ENCODE data around the gene SALL4.
"Not testable (repeated sequence)": the region's sequence is repeated elsewhere in the genome, so short reads cannot be mapped to it uniquely, and the experiment has no call there.

SALL4 gene

GRCh38 chr20:51802170-51802751 lies at the start of gene SALL4:
Gene SALL4 (minus strand): TSS chr20:51802521. CDS start chr20:51802408, 113 bp downstream.
- DNase-seq, result no peak

GRCh38 chr20:51848346-51848745 lies 46.0 kb upstream of the SALL4 start:
- DNase-seq, result no peak

GRCh38 chr20:51840865-51841264 lies 38.5 kb upstream of the SALL4 start:
- DNase-seq, result no peak

DNA sequence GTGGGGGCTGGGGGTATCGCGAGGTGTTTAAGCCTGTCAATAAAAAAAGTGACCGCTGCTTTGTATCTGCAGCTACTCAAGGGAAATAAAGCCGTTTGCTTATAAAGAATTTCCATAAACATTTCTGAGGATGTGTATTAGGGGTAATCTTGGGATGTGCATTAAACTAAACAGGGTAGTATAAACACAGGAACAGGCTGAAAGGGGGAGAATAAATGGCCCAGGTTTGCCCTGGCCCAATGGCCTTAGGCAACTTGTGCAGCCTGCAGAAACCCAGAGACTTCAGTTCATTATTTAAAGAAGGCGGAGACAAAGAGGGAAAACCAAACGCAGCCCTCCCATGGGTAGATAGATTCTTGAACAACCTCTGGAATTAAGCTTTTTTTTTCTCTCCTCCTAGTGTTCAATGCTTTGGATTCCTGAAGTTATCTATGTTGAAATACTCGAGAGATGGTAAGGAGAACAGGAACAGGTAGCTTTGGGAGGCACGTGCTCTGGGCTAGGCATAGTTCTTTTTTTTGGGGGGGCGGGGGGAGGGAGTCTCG lies 35.6 kb upstream of the SALL4 start:
- no peak for DNase-seq

GRCh38 chr20:51837436-51837835 lies 35.1 kb upstream of the SALL4 start:
- DNase-seq, result no peak

DNA sequence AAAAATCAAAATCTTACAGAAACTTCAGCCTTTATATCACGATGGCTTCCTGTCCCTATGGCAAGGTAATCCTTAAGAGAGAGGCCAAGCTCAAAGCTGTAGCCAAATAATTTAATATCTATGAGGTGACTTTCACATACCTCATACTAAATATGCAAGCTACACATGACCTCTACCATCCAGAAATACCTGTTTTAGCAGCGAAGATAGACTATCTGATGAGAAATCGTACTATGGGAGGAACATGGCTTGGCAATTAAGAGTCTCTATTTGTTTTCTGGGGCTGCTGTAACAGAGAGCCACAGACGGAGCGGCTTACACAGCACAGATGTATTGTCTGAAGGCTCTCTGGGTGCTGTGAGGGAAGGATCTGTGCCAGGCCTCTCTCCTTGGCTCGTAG lies 31.0 kb upstream of the SALL4 start:
- DNase-seq, result no peak

GRCh38 chr20:51832276-51832675 lies 30.0 kb upstream of the SALL4 start:
- no peak for DNase-seq

- DNase-seq, result no peak
Observed at GRCh38 chr20:51831866-51832265, 29.5 kb upstream of the SALL4 start.

GRCh38 chr20:51830538-51830937 lies 28.2 kb upstream of the SALL4 start:
- DNase-seq, result no peak

DNA sequence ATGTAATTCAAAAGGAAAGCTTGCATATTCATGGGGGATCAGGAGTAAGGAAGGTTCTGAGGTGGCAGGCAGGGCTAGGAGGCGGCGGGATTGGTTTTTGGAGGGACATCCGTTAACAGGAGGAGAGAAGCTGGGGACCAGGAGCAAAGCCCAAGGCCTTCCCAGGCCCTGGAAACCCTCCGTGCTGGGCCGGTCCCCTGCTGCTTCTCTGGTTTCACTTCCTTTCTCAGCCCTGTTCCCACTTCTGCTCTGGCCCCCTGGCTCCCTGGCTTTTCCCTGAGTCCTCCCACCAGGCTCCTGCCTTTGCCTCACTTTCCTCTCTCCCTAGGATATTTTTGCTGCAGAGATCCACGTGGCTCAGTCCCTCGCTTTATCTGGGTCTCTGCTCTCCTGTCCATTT lies 26.4 kb upstream of the SALL4 start:
- no peak for DNase-seq

DNA sequence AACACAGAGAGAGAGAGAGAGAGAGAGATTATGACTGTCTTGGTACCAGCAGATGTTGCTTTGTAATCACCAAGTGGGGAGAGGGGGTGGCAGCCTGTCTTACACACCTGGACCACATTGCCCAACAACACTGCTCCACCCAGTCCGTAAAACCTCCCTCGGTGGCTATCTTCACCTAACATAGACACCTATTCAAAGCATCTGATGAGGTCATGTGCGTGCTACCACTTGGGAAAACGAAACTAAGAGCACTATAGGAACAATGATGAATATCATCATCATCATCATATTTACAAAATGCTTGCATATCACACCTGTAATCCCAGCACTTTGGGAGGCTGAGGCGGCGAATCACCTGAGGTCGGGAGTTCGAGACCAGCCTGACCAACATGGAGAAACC lies 24.1 kb upstream of the SALL4 start:
- no peak for DNase-seq

- DNase-seq, result no peak
Observed at GRCh38 chr20:51818479-51819008, 16.2 kb upstream of the SALL4 start.

- not testable (repeated sequence) for DNase-seq
Observed at GRCh38 chr20:51816856-51817255, 14.5 kb upstream of the SALL4 start.

DNA sequence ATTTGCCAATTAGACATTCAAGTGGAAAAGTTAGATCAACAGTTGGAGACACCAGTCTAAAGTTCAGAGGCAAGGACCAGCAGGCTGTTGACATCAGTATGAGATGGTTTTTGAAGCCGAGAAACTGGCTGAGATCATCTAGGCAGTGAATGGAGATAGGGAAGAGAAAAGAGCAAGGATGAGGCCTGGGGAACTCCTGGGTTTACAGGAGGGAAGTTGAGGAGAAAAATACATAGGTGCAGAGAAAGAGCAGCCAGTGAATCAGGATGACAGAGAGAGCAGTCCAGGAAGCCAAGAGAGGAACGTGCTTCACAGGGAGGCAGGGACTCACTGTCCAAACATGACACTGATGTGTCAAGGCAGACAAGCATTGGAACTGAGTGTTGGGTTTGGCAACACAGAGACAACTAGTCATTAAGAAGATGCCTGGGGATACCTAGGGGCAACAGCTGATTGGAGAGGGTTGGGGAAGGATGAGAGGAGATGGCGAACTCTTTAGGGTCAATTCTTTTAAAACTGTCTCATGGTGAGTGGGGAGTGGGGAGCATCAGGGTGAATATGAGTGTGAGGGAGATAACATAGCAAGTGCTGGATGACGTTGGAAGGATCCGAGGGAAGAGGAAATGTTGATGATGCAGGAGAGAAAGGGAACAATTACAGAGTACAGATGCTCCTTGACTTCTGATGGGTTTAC lies 13.2 kb upstream of the SALL4 start:
- DNase-seq, result no peak

- no peak for DNase-seq
Observed at GRCh38 chr20:51812861-51813260, 10.5 kb upstream of the SALL4 start.

DNA sequence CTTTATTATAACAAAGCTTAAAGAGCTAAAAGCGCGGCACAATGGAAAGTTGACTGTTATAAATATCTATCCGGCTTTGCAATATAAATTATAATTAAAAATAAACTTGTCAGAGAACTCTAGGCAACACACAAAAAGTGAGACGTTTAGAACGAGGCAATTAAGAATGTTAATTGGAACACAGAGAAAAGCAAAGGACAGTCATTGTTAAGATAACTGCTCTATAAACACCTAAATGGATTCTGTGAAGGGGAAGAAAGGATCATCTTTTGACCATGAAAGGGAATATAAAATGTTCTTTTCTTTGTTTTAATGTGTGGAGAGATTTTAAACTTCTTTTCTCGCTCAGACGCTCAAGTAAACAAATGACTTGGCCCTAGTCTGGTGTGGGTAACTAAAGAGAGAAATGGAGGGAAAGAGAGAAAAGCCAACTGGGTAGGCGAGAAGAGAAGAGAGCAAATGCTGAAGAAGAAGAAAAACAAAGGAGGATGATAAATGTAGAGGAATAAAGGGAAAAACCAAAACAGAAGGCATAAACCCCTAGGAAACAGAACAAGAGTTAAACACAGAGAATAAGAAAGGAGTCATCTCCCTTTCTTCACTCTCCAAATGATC lies 9.3 kb upstream of the SALL4 start:
- no peak for DNase-seq

DNA sequence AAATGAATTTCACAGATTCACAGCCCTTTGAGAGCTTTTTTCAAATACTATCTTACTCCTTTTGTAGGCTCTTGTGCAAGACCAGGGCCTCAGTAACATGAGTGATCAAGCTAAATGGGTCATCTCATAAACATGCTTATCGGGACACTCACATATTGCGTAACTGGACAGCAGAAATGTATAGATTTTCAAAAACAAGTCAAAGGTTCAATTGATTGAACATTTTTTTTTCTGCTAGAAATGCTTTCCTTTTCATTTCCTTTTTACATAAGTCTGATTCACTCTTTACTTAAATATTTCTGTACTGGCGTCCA lies 8.7 kb upstream of the SALL4 start:
- DNase-seq, result no peak

GRCh38 chr20:51810155-51811041 lies 8.1 kb upstream of the SALL4 start:
- DNase-seq, result no peak

DNA sequence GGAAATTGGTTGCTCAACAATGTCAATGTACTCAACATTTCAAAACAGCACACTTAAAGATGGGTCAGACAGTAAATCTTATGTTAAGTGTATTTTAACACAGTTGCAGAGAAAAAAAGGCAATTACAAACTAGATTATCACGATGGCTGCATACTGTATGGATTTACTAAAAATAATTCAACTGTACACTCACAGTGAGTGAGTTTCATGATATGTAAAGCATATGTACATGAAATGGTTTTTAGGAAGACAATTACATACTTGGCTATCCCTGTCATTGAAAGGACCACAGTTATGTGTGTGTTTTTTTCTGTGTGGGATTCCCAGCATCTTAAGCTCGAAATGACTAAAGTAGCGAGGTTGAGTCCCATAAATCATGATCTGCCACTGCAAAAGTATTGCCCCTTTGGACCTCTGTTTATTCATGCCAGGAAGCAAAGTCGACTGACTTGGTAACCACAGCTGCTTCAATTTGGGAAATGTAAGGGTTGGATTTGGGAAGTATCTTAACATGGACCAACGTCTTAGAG lies 5.5 kb upstream of the SALL4 start:
- DNase-seq, result no peak

DNA sequence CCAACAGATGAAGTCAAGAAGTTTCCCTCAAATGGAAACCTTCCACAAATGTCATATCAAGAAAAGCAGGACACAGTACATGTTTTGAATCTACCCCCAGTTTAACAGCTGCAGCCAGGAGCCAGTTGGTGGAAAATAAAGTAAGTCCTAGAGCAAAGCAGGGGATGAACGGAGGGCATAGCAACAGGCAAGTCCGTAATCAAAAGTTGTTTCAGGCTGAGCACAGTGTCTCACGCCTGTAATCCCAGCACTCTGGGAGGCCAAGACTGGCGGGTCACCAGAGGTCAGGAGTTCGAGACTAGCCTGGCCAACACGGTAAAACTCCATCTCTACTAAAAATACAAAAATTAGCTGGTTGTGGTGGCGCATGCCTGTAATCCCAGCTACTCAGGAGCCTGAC lies 2.4 kb upstream of the SALL4 start:
- no peak for DNase-seq

DNA sequence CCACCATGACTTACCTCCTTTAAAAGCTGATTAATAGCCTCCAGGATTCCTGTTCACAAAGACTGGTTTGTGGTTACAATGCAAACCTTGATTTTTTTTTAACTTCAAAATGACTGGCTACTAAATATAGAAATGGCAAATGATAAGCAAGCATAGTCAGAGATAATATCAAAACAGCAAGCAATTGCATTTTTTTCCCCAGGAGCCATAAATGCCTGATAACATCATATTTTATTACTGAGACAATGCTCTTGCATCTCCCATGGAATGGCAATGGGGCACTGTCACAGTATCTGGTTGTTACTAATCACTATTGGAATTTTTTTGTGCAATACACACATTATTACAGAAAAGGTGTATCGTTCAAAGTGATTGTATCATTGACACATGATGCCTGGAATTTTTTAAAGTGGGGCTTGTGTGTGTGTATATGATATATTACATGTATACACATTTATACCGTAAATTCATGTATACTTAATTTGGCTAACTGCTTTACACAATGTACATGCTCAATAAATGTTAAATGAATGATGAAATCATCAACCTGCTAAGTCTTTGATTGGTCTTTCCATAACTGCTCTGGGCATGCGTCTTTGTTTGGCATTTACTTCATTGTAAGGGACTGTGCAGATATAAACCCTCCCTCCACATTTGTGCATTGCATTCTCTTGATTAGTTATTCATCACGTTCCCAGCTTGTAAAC lies 980 bp upstream of the SALL4 start:
- no peak for DNase-seq

GRCh38 chr20:51801823-51802123 lies 548 bp downstream of the SALL4 start:
- DNase-seq, result no peak
